GM23248 (cell line): ENCODE measurements around the gene KNOP1. TPM values are rescaled to one million over a fixed set of nuclear protein-coding genes. Genes with fewer than 3 reads are reported as not detected.

Experiments used
- DNase-seq: peaks from one replicate; pipeline ENCODE4 v3.0.0-alpha.2; 2015
- H2AFZ ChIP-seq: fragments of 200-600 bp; sonication (generic); 2 replicates; pipeline ENCODE4 v1.6.1; 2016; ENCODE audit warnings: antibody characterized with exemption
- H3F3A ChIP-seq: fragments of 200-600 bp; sonication (generic); 2 replicates; pipeline ENCODE4 v1.6.1; 2016; ENCODE audit warnings: mild to moderate bottlenecking, antibody characterized with exemption, mixed run types; ENCODE audit not compliant: insufficient read depth
- H3K27ac ChIP-seq: fragments of 200-600 bp; sonication (generic); 2 replicates; pipeline ENCODE4 v1.5.1; 2016; ENCODE audit warnings: mild to moderate bottlenecking
- H3K27me3 ChIP-seq: fragments of 200-600 bp; sonication (generic); replicated peaks from 2 replicates; pipeline ENCODE4 v1.6.1; 2016; ENCODE audit warnings: mild to moderate bottlenecking; ENCODE audit not compliant: insufficient read depth
- H3K36me3 ChIP-seq: fragments of 200-600 bp; sonication (generic); 2 replicates; pipeline ENCODE4 v1.6.1; 2016; ENCODE audit warnings: low read depth, mild to moderate bottlenecking
- H3K4me1 ChIP-seq: fragments of 200-600 bp; sonication (generic); 2 replicates; pipeline ENCODE4 v1.6.1; 2016; ENCODE audit warnings: mild to moderate bottlenecking; ENCODE audit not compliant: insufficient read depth
- H3K4me2 ChIP-seq: fragments of 200-600 bp; sonication (generic); one replicate; pipeline ENCODE4 v1.6.1; 2016; ENCODE audit warnings: mild to moderate bottlenecking; ENCODE audit not compliant: unreplicated experiment
- H3K4me3 ChIP-seq: fragments of 200-600 bp; sonication (generic); 2 replicates; pipeline ENCODE4 v1.5.1; 2016; ENCODE audit warnings: mild to moderate bottlenecking
- H3K79me2 ChIP-seq: fragments of 200-600 bp; sonication (generic); 2 replicates; pipeline ENCODE4 v1.6.1; 2016; ENCODE audit warnings: mild to moderate bottlenecking; ENCODE audit not compliant: insufficient read depth
- H3K9ac ChIP-seq: fragments of 200-600 bp; sonication (generic); 2 replicates; pipeline ENCODE4 v1.6.1; 2016; ENCODE audit warnings: mild to moderate bottlenecking
- H3K9me2 ChIP-seq: fragments of 200-600 bp; sonication (generic); 2 replicates; pipeline ENCODE4 v1.6.1; 2016; ENCODE audit warnings: mixed run types, mild to moderate bottlenecking, moderate library complexity; ENCODE audit not compliant: insufficient read depth
- H3K9me3 ChIP-seq: fragments of 200-600 bp; sonication (generic); one replicate; pipeline ENCODE4 v1.6.1; 2017; ENCODE audit warnings: low read depth
- H4K20me1 ChIP-seq: fragments of 200-600 bp; sonication (generic); 2 replicates; pipeline ENCODE4 v1.6.0; 2016; ENCODE audit not compliant: insufficient read depth
- EZH2 ChIP-seq: fragments of 200-600 bp; sonication (generic); IDR thresholded peaks from 2 replicates; pipeline ENCODE4 v1.6.1; 2018; ENCODE audit warnings: antibody characterized with exemption, mild to moderate bottlenecking; ENCODE audit not compliant: insufficient read depth, poor library complexity, severe bottlenecking
- EZH2phosphoT487 ChIP-seq: fragments of 200-600 bp; sonication (generic); IDR thresholded peaks from 2 replicates; pipeline ENCODE4 v1.6.1; 2018; ENCODE audit warnings: antibody characterized with exemption, moderate library complexity, mild to moderate bottlenecking, low read depth; ENCODE audit not compliant: insufficient read depth
- WGBS, 2 experiments: methylation state at CpG; one replicate each; pipeline ENCODE4 v1.1.6; 2015 to 2017; ENCODE audit warnings: low lambda C conversion rate in 2 of 2, low coverage in 1 of 2; ENCODE audit errors: missing lambda C conversion rate in 2 of 2; 5-methylcytosine and 5-hydroxymethylcytosine counted together
- in situ Hi-C: fragments of 300-500 bp; cut with MboI; formaldehyde crosslinking; loops from 2 replicates; pipeline ENCODE4 v1.15.0; 2020
- polyA plus RNA-seq: library from polyadenylated mRNA; unstranded; fragments of >200 nt; fragmentation: Nextera tagmentation; extraction: Ambion mirVana; gene quantifications from 2 replicates; pipeline ENCODE4 v1.2.1, GENCODE V29; 2016
- total RNA-seq: library from RNA; depleted of rRNA; stranded (reverse); fragments of >200 nt; shearing (Covaris generic); gene quantifications from 2 replicates; pipeline ENCODE4 v1.2.3, GENCODE V29; 2014

KNOP1 gene
- total and polyA plus RNA-seq, 2 experiments from 2014 or later, result 8.0 to 15.6 TPM

- DNase-seq, result no peak
- Histone ChIP-seq H3K36me3 (no peaks in the 10 kb centered on the region), H3F3A (peaks cover 6% of the 10 kb centered on the region; the same call in 1 of the 2 replicates), H3K4me1 (peaks cover 4% of the 10 kb centered on the region), H4K20me1 (no peaks in the 10 kb centered on the region), H3K79me2 (no peaks in the 10 kb centered on the region), H3K9me2 (no peaks in the 10 kb centered on the region), H3K9me3 (no peaks in the 10 kb centered on the region), H2AFZ (no peak overlapping the region), H3K27me3 (no peaks in the 10 kb centered on the region), H3K4me3 (no peak overlapping the region), H3K4me2 (no peak overlapping the region), H3K9ac (no peak overlapping the region), H3K27ac (no peak overlapping the region)
- in situ Hi-C loops, result loop anchor here (25.0 kb wide), 1 partner anchor 93 kb away; no protein-coding TSS in a partner anchor
- WGBS, 2 experiments, result 91 to 94% methylated on average over 3 of the region's 3 CpGs
- TF ChIP-seq EZH2 (no peak), EZH2phosphoT487 (no peak)
These were observed 26.6 kb upstream of the KNOP1 start for GRCh38 chr16:19744670-19745069.

GRCh38 chr16:19743816-19744159 lies 25.8 kb upstream of the KNOP1 start:
- Histone ChIP-seq H2AFZ (no peak overlapping the region), H3K79me2 (no peaks in the 10 kb centered on the region), H3F3A (peaks cover 6% of the 10 kb centered on the region; the same call in 1 of the 2 replicates), H3K27me3 (no peaks in the 10 kb centered on the region), H3K4me3 (no peak overlapping the region), H3K9me3 (no peaks in the 10 kb centered on the region), H3K4me1 (peaks cover 4% of the 10 kb centered on the region), H4K20me1 (no peaks in the 10 kb centered on the region), H3K27ac (no peak overlapping the region), H3K36me3 (no peaks in the 10 kb centered on the region), H3K4me2 (no peak overlapping the region), H3K9me2 (no peaks in the 10 kb centered on the region), H3K9ac (no peak overlapping the region)
- no peak for DNase-seq
- in situ Hi-C loops, result loop anchor here (25.0 kb wide), 1 partner anchor 94 kb away; no protein-coding TSS in a partner anchor
- TF ChIP-seq EZH2 (no peak), EZH2phosphoT487 (no peak)

- no peaks in the 10 kb centered on the region for H3K9me2 ChIP-seq
- H3K4me3 ChIP-seq, result no peak overlapping the region
- H3K79me2 ChIP-seq, result no peaks in the 10 kb centered on the region
- H3K9ac ChIP-seq, result no peak overlapping the region
- no peak for DNase-seq
- TF ChIP-seq EZH2, result no peak
- H2AFZ ChIP-seq, result no peak overlapping the region
- no peaks in the 10 kb centered on the region for H4K20me1 ChIP-seq
- no peaks in the 10 kb centered on the region for H3K27me3 ChIP-seq
- H3K9me3 ChIP-seq, result no peaks in the 10 kb centered on the region
- no peak overlapping the region for H3K27ac ChIP-seq
- WGBS, 2 experiments, result 80 to 97% methylated on average over 1 of the region's 1 CpG
- no peak overlapping the region for H3K4me2 ChIP-seq
- in situ Hi-C loops, result loop anchor here (25.0 kb wide), 1 partner anchor 96 kb away; no protein-coding TSS in a partner anchor
- peaks cover 4% of the 10 kb centered on the region for H3K4me1 ChIP-seq
- H3K36me3 ChIP-seq, result no peaks in the 10 kb centered on the region
- H3F3A ChIP-seq, result peaks cover 6% of the 10 kb centered on the region; the same call in 1 of the 2 replicates
These were observed 23.3 kb upstream of the KNOP1 start for GRCh38 chr16:19741354-19741753.

- Histone ChIP-seq H3K4me1 (no peaks in the 10 kb centered on the region), H3K27me3 (no peaks in the 10 kb centered on the region), H3F3A (no peaks in the 10 kb centered on the region), H3K4me2 (no peak overlapping the region), H3K79me2 (no peaks in the 10 kb centered on the region), H2AFZ (no peak overlapping the region), H3K36me3 (no peaks in the 10 kb centered on the region), H3K9me2 (no peaks in the 10 kb centered on the region), H3K9me3 (no peaks in the 10 kb centered on the region), H3K9ac (no peak overlapping the region), H4K20me1 (no peaks in the 10 kb centered on the region), H3K27ac (no peak overlapping the region), H3K4me3 (no peak overlapping the region)
- in situ Hi-C loops, result loop anchor here (25.0 kb wide), 1 partner anchor 100 kb away; no protein-coding TSS in a partner anchor
- WGBS, 2 experiments, result 82 to 83% methylated on average over 12 of the region's 12 CpGs
- no peak for TF ChIP-seq EZH2
- TF ChIP-seq EZH2phosphoT487, result no peak
- no peak for DNase-seq
These were observed 19.4 kb upstream of the KNOP1 start for GRCh38 chr16:19737306-19738038.
